SK-N-MC (cell line): ENCODE measurements around the gene R3HDM2.

Experiments
- DNase-seq: peaks from one replicate; pipeline ENCODE4 v3.0.0-alpha.2; 2011; ENCODE audit warnings: low read depth, low spot score
- H3K27ac ChIP-seq: fragments of 200-600 bp; sonication (generic); 2 replicates; pipeline ENCODE4 v1.5.1; 2016; ENCODE audit warnings: mixed run types
- H3K36me3 ChIP-seq: fragments of 200-600 bp; sonication (generic); 2 replicates; pipeline ENCODE4 v1.6.1; 2017; ENCODE audit warnings: antibody characterized with exemption, low read length, mixed read lengths; ENCODE audit not compliant: insufficient read depth
- H3K4me3 ChIP-seq: fragments of 200-600 bp; sonication (generic); 2 replicates; pipeline ENCODE4 v1.5.1; 2016
- H3K9ac ChIP-seq: fragments of 200-600 bp; sonication (generic); 2 replicates; pipeline ENCODE4 v1.8.0; 2017; ENCODE audit warnings: mixed run types, mixed read lengths; ENCODE audit not compliant: insufficient read length
- H3K9me3 ChIP-seq: fragments of 200-600 bp; sonication (generic); 2 replicates; pipeline ENCODE4 v1.6.1; 2017; ENCODE audit warnings: low read depth, mild to moderate bottlenecking, antibody characterized with exemption, low read length, moderate library complexity, mixed read lengths
- EZH2 ChIP-seq: fragments of 200-600 bp; sonication (generic); IDR thresholded peaks from one replicate; pipeline ENCODE4 v1.6.1; 2017; ENCODE audit warnings: antibody characterized with exemption
- FOXP2 ChIP-seq: optimal IDR thresholded peaks from 2 replicates; pipeline ENCODE3; 2011; ENCODE audit warnings: mild to moderate bottlenecking, moderate library complexity; ENCODE audit not compliant: insufficient read depth; ENCODE audit errors: extremely low read length, control extremely low read depth
- POLR2AphosphoS5 ChIP-seq: IDR thresholded peaks from 2 replicates; pipeline ENCODE4 v1.6.1; 2012; ENCODE audit warnings: mild to moderate bottlenecking, low read depth, low read length, borderline replicate concordance

Gene R3HDM2

DNA sequence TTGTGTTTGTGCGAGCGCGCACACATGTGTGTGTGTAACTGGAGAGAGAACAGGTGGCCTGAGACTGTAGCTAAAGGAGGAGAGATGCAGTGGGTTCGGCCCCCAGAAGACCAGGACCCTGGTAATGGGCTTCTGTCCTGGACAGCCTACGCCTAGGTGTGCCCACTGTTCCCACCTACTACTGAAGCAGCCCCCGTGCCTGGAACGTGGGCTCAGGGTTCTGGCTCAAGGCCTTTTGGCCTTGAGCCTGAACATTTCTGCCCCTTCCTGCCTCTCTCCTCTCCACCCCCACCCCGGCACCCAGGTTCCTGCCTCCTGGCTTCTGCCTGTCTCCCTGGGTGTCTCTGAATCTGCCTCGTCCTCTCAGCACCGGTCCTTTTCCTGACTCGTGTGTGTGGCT lies 215.8 kb downstream of the R3HDM2 start:
- Histone ChIP-seq H3K36me3 (peaks cover 6% of the 10 kb centered on the region; the same call in 1 of the 2 replicates), H3K9me3 (no peaks in the 10 kb centered on the region), H3K4me3 (no peak overlapping the region), H3K9ac (no peak overlapping the region), H3K27ac (no peak overlapping the region)
- no peak for DNase-seq
- TF ChIP-seq POLR2AphosphoS5 (no peak), FOXP2 (no peak), EZH2 (no peak)

DNA sequence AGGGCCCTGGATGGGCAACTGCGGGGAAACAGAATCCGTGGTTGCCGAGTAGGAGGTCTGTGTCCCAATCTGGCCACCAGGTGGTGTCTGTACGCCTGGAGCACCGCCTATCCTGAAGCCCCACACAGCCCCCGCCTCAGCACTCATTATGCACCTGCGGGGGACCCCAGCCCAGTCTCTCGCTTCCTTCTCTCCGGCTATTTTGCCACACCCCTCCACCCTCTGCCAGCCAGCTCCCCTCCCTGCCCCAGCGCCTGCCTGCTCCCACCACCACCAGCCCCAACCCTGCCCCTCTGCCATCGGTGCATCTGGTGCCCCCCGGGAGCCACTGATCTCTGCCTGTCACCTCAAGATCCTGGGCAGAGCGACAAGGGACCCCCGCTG lies 216.5 kb downstream of the R3HDM2 start:
- TF ChIP-seq EZH2 = no peak
- no peak for TF ChIP-seq FOXP2
- peak; percentile 14; the same call in 1 of the 2 replicates for TF ChIP-seq POLR2AphosphoS5
- H3K4me3 ChIP-seq = no peak overlapping the region; the same call in 1 of the 2 replicates
- no peak overlapping the region for H3K9ac ChIP-seq
- DNase-seq = no peak
- no peak overlapping the region for H3K27ac ChIP-seq
- peaks cover 6% of the 10 kb centered on the region; the same call in 1 of the 2 replicates for H3K36me3 ChIP-seq
- H3K9me3 ChIP-seq = no peaks in the 10 kb centered on the region

DNA sequence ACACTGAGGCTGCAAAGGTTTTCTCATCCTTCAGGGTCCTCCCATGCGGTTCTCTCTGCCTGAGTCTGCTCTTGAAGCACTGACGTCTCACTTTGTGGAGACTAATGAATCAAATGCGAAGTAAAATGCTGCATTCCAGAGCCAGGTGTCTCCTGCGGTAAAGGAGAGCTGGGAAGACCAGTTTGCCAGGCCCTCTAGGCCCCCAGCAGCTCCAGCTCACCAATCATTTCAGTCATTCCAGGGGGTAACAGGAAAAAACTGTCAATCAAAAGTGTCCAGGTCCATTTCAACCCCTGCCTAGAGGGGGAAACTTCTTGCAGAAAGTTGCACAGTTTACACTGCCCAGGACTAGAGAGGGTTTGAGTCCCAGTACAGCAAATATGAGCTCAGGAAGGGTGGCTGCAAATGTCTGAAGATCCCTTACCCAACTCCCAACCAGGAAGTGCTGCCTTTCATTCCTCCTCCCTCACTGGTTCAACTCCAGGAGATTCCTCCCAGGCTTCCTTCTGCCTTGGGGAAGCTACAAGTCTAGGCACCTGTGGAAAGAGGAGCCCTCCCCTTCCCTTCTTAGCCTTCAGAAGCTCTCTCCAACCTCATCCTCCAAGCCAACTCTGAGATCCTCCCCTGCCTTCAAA lies 217.0 kb downstream of the R3HDM2 start:
- no peaks in the 10 kb centered on the region for H3K9me3 ChIP-seq
- H3K27ac ChIP-seq = no peak overlapping the region
- peak overlapping the region; percentile 33 for H3K4me3 ChIP-seq
- H3K9ac ChIP-seq = no peak overlapping the region
- no peak for DNase-seq
- TF ChIP-seq FOXP2 = no peak
- TF ChIP-seq POLR2AphosphoS5 = no peak
- no peak for TF ChIP-seq EZH2
- peaks cover 6% of the 10 kb centered on the region; the same call in 1 of the 2 replicates for H3K36me3 ChIP-seq

DNA sequence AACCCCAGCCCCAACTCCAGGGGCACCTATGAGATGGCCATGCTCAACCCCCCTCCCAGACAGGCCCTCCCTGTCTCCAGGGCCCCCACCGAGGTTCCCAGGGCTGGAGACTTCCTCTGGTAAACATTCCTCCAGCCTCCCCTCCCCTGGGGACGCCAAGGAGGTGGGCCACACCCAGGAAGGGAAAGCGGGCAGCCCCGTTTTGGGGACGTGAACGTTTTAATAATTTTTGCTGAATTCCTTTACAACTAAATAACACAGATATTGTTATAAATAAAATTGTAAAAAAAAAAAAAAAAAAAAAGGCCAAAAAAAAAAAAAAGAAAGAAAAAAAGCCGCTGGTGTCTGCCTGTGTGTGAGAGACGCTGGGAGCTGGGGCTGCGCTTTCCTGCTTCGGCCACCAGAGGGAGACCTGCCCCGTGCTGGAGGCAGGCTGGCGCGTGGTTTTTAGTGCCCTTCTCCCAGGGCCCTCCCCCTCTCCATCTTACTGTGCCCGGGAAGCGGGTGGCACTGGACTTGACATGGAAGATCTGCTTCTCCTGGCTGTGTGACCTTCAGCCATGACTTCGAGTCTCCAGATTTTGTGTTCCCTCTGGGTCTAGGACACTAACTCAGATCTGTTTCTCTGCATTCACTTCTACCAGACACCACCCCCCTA lies 217.7 kb downstream of the R3HDM2 start:
- Histone ChIP-seq H3K27ac (0 out of 2 replicates have a peak overlapping the region, but pooled peaks have one; percentile 42), H3K4me3 (peak overlapping the region; percentile 33), H3K9ac (no peak overlapping the region), H3K9me3 (no peaks in the 10 kb centered on the region), H3K36me3 (peaks cover 6% of the 10 kb centered on the region; the same call in 1 of the 2 replicates)
- no peak for TF ChIP-seq EZH2
- TF ChIP-seq POLR2AphosphoS5 = no peak
- no peak for TF ChIP-seq FOXP2
- no peak for DNase-seq

- no peak for DNase-seq
- H3K4me3 ChIP-seq = no peak overlapping the region
- H3K27ac ChIP-seq = 0 out of 2 replicates have a peak overlapping the region, but pooled peaks have one; percentile 42
- H3K36me3 ChIP-seq = peaks cover 6% of the 10 kb centered on the region; the same call in 1 of the 2 replicates
- TF ChIP-seq EZH2 (no peak), POLR2AphosphoS5 (no peak), FOXP2 (no peak)
- H3K9ac ChIP-seq = no peak overlapping the region
- H3K9me3 ChIP-seq = no peaks in the 10 kb centered on the region
These were observed 218.2 kb downstream of the R3HDM2 start for GRCh38 chr12:57212701-57213057.

DNA sequence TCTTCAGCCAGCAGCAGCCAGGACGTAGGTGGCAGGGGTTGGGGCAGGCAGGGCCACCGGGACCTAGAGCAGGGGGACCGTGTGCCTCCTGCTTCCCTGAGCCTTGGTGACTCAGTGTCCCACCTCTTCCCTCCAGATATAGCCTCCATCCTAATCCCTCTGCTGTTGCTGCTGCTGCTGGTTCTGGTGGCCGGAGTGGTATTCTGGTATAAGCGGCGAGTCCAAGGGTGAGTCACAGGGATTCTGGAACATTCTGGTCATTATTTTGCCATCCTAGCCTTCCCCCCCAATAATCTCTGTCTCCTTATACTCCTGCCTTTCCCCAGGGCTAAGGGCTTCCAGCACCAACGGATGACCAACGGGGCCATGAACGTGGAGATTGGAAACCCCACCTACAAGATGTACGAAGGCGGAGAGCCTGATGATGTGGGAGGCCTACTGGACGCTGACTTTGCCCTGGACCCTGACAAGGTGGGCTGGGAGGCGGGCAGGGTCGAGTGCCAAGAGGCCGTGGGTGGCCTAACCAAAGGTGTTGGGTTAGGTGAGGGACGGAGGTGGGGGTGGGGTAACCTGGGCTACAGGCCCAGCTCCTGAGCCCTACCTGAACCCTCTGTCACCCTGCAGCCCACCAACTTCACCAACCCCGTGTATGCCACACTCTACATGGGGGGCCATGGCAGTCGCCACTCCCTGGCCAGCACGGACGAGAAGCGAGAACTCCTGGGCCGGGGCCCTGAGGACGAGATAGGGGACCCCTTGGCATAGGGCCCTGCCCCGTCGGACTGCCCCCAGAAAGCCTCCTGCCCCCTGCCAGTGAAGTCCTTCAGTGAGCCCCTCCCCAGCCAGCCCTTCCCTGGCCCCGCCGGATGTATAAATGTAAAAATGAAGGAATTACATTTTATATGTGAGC lies 218.8 kb downstream of the R3HDM2 start:
- peaks cover 6% of the 10 kb centered on the region; the same call in 1 of the 2 replicates for H3K36me3 ChIP-seq
- H3K9me3 ChIP-seq = no peaks in the 10 kb centered on the region
- no peak overlapping the region for H3K9ac ChIP-seq

DNA sequence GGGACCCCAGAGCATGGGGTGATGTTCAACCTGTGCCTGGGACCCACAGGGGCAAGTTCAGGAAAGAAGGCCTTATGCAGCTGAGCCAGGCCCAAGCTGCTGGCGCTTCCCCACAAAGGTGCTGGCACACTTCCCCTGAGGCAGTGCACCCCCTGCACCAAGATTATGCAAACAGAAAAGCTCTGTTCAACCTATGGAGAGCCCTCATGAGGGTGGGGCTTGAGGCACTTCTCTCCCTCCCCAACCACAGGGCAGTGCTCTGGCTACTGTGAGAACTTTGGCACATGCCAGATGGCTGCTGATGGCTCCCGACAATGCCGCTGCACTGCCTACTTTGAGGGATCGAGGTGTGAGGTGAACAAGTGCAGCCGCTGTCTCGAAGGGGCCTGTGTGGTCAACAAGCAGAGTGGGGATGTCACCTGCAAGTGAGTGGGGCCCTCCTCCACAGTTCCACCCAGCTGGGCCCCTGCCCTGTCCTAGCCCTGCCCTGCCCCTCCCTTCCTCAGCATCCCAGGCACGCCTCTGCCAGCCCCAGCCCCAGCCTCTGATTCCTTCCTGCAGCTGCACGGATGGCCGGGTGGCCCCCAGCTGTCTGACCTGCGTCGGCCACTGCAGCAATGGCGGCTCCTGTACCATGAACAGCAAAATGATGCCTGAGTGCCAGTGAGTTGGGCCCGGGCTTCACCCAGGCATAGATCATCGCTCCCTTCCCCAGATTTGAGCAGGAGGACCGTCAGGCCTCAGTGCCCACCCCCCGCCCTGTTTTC lies 219.7 kb downstream of the R3HDM2 start:
- Histone ChIP-seq H3K9me3 (no peaks in the 10 kb centered on the region), H3K4me3 (no peak overlapping the region), H3K36me3 (peaks cover 6% of the 10 kb centered on the region; the same call in 1 of the 2 replicates), H3K27ac (no peak overlapping the region), H3K9ac (no peak overlapping the region)
- DNase-seq = no peak
- TF ChIP-seq EZH2 (no peak), FOXP2 (no peak), POLR2AphosphoS5 (no peak)

More for the DNA sequence above, 218.8 kb downstream of the R3HDM2 start:
- DNase-seq = no peak
- H3K4me3 ChIP-seq = no peak overlapping the region
- TF ChIP-seq FOXP2 = no peak
- TF ChIP-seq EZH2 = no peak
- TF ChIP-seq POLR2AphosphoS5 = no peak
- H3K27ac ChIP-seq = no peak overlapping the region
